Omental fat pad (tissue), 4 donors: ENCODE data around the gene GSDME. TPM values are rescaled to one million over a fixed set of nuclear protein-coding genes. Genes with fewer than 3 reads are reported as not detected.

ENCODE experiments used
- ATAC-seq: fragments of 150-250 bp; one replicate; pipeline ENCODE4 v1.9.1; 2016; ENCODE audit warnings: mild to moderate bottlenecking, moderate library complexity; ENCODE audit not compliant: low FRiP score
- DNase-seq: peaks from one replicate; pipeline ENCODE4 v3.0.0-alpha.2; 2019; ENCODE audit warnings: low spot score
- CTCF ChIP-seq, 3 donors: fragments of 450-650 bp; IDR thresholded peaks; one replicate each; pipeline ENCODE4 v1.5.1; 2016 to 2017; ENCODE audit warnings: antibody characterized with exemption in 3 of 3, mild to moderate bottlenecking in 3 of 3, moderate library complexity in 2 of 3
- total RNA-seq, 4 donors: library from RNA; depleted of rRNA; stranded (reverse); fragments of >200 nt; gene quantifications; one replicate each; pipeline ENCODE4 v1.1.0, GENCODE V29; 2016

Gene GSDME
- total RNA-seq, 4 donors from 2014 or later, result 14.8 to 58.3 (median 30.7) TPM

- no peak for TF ChIP-seq CTCF (IDR thresholded peaks at IDR 0.05)
- DNase-seq, result no peak
- no peak for ATAC-seq
These were observed 40.0 kb downstream of the GSDME start for GRCh38 chr7:24717247-24717622.

GRCh38 chr7:24716480-24717246 is 40.6 kb downstream of the GSDME start:
- TF ChIP-seq CTCF (IDR thresholded peaks at IDR 0.05), result no peak
- no peak for DNase-seq
- no peak for ATAC-seq

- TF ChIP-seq CTCF (IDR thresholded peaks at IDR 0.05), result no peak
- DNase-seq (no peak), ATAC-seq (no peak)
These were observed 41.4 kb downstream of the GSDME start for GRCh38 chr7:24715661-24716479.

GRCh38 chr7:24715171-24715570 is 42.1 kb downstream of the GSDME start:
- ATAC-seq (no peak), DNase-seq (no peak)
- TF ChIP-seq CTCF (IDR thresholded peaks at IDR 0.05), result no peak

GRCh38 chr7:24714676-24715010 is 42.6 kb downstream of the GSDME start:
- no peak for TF ChIP-seq CTCF (IDR thresholded peaks at IDR 0.05)
- no peak for DNase-seq
- ATAC-seq, result no peak

GRCh38 chr7:24713850-24714675 is 43.2 kb downstream of the GSDME start:
- ATAC-seq (no peak), DNase-seq (no peak)
- TF ChIP-seq CTCF (IDR thresholded peaks at IDR 0.05), result no peak
